Measurements from ENCODE around the gene OVOL1.

The OVOL1 gene

GRCh38 chr11:65778431-65778900 is 8.4 kb upstream of the OVOL1 start:
- no peak for DNase-seq

- no peak for DNase-seq
Observed at GRCh38 chr11:65778901-65779668, 7.8 kb upstream of the OVOL1 start.

DNA sequence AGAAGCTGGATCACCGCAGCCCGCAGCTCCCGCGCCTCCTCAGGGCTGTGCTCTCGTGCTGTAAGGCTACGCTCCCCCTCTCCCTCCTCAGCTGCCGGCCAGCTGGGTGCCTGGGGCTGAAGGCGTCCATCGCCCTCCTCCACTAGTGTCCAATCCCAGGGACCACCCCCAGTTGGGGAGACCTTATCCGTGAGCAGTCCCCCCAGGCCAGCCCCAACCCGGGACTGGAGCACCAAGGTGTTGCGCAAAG is 7.3 kb upstream of the OVOL1 start:
- no peak for DNase-seq

DNA sequence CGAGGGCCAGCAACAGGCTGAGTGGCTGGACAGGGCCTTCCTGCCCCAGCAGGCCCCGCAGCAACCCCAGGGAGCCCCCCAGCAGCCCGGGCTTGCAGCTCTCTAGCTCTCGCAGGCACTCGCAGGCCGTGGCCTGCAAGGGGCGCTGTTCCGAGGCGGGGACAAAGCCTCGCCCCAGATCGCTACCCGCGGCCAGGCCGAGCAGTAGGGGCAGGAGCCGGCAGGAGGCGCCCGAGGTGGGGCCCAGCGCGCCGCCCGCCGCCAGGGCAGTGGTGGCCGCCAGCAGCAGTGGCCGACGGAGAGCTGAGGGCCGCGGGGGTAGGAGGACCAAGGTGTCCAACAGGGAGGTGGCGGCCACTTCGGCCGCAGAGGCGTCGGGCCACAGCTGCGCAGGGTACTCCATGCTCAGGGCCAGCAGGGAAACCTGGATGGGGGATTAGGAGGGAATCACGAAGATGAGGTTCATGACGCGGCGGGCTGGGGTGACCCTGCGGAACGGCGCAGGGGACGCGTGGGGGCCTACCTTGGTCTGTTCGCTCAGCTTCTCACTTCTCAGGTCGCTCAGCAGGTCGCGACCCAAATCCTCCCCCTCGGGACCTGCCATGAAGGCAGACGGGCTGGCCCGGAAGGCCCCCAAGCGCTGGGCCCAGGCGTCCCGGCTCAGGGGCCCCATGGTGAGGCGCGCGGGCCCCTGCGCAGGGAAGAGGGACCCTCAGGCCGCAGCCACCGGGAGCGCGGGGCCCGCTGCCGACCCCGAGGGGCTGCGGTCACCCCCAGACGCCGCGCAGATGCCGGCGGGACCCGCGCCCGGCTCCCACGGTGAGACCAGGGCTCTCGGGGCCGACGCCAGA is 6.7 kb upstream of the OVOL1 start:
- DNase-seq: peak; percentile 53

DNA sequence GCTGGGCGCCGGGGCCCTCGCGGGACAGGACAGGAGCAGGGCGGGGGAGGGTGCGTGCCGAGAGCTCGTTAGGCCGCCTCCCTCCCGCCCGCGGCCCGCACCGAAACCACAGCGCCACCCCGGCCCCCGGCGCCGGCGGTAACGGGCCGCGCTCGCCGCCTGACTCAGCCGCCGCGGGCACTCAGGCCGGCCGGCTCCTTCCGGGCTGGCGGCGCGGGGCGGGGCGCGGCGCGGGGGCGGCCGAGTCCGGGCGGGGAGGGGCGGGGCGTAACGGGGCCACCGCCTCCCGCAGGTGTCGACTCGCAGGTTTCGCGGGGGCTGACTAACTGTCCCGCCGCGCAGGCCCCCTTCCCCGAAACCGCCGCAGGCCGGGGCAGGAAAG is 6.1 kb upstream of the OVOL1 start, which contains the start of gene AP5B1:
Gene AP5B1, minus strand, starts transcription at position 207 of the 382 bp plus-strand sequence. CDS start 385 bp downstream, outside the sequence.
- DNase-seq: no peak

- DNase-seq: no peak
Observed at GRCh38 chr11:65781152-65781961, 5.5 kb upstream of the OVOL1 start.

- DNase-seq: no peak
Observed at GRCh38 chr11:65781962-65782815, 4.7 kb upstream of the OVOL1 start.

- no peak for DNase-seq
Observed at GRCh38 chr11:65782816-65783228, 4.0 kb upstream of the OVOL1 start.

GRCh38 chr11:65785319-65786007 is 1.4 kb upstream of the OVOL1 start:
- DNase-seq: no peak

DNA sequence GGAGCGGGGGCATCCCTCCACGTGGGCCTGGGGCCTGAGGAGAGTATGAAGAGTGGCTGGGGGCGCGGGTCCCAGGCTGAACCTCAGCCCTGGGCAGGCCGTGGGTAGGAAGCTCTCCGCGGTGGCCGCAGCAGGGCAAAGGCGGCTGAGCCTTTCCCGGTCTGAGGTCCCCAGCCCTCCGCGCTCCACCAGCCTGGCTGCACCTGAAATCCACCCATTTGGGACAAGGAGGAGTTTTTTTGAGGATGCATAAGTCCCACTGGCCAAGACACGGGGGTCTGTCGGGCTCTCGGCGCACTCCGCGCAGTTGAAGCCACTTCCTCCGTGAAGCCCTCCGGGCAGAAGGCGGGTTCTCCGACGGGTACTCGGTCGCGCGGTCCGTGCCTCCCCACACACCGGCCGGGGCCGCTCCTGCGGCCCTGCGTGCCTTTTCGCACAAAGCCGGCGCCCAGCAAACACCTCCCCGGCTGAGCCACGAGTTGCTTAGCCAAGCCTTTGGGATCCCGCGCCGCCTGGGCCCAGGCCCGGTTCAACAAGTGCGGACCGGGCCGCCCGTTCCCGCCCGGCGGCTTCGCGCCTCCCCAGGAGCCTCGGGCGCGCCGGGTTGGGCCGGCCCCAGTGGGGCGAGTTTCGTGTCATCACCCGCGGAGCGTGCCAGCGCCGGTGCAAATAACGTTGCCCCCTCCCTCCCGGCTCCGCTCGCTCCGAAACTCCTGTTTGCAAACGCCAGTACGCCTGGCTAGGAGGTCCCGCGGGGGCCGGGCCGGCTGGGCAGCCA is 666 bp upstream of the OVOL1 start:
- DNase-seq: no peak

- no peak for DNase-seq
Observed at GRCh38 chr11:65787649-65788622, 1.1 kb downstream of the OVOL1 start.

DNA sequence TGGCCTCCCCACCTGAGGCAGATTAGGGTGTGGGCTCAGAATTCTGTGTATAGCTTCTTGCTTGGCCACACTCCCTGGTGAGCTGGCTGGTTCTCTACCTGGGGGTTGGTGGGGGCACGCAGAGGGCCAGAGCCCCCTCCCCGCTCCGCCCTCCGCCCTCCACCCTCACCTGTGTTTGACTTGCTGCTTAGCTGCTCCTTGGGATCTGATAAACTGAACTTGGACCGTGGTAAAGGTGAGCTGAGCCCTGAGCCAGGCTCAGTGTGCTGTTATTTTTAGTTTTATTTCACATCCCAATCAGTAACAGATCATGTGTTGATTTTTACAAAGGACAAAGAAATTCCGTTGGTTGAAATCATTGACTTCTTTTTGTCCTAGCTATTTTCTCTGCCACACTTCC is 2.0 kb downstream of the OVOL1 start:
- DNase-seq: no peak

DNA sequence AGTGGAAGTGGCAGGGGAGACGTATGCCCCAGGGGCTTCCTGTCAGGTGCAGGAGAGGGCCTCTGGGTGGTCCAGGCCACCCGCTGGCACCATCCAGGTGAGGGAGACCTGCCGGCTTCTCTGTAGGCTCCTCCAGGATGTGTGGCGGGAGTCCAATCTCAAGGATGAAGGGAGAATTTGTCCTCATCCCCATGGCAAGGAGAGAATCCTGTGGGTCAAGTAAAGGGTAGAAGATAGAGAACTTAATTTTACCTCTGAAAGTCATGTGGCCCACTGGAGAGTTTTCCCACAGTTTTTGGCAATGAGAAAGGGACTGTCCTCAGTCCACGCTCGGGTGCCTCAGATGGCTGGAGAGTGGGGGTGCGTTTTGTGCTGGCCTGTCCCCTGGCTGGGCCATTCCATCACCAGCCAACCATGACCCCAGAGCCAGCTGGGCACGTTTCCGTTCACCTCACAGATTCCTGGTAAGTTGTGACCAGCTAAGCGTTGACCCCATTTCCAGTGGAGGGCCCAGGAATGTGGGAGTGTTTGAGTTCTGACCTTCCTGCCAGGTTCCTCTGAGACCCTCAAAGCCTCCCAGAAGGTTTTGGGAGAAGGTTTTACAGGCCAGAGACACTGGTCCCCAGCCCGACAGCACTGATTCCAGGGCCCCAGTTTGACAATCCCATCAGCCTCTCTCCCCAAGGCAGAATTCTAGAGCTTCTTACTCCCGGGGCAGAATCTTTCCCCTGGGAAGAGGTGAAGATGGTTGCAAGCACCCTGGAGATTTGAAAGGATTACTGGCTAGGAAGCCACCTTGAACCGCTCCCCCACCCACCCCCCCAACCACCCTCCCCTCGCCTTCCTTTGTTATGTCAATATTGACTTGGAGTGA is 2.6 kb downstream of the OVOL1 start:
- DNase-seq: no peak

- no peak for DNase-seq
Observed at GRCh38 chr11:65790104-65790901, 3.4 kb downstream of the OVOL1 start.

DNA sequence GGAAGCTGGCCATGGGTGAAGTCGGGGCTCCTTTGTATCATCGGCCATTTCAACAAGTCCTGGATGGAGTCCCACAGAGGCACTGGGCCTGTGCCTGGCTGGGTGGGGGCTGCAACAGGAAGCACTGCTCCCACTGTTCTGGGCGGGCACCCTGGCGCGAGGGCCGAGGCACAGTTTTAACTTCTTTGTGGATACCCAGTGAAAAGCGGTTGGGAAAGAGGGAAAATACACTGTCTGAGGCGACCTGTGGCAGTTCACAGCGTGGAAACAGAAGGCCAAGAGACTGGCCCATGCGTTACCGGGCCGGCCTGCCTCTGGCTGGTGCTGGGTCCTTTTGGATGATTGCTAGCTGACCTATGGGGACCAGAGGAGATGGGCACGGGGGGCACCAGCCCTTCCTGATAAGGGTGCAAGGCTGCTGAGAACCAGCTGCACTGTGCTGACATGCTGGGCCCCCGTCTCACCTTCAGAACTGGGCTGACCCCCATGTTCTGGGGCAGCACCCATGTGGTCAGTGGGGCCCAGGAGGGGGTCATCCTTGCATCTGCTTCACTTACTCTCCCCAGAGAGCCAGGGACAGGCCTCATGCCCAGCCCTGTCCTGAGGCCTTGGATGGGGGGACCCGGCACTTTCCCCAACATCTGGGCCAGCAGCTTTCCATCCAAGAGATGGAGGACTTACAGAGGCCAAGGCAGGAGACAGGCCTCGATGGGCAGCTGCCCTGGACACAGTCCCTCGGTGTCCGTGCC is 4.2 kb downstream of the OVOL1 start:
- no peak for DNase-seq

DNA sequence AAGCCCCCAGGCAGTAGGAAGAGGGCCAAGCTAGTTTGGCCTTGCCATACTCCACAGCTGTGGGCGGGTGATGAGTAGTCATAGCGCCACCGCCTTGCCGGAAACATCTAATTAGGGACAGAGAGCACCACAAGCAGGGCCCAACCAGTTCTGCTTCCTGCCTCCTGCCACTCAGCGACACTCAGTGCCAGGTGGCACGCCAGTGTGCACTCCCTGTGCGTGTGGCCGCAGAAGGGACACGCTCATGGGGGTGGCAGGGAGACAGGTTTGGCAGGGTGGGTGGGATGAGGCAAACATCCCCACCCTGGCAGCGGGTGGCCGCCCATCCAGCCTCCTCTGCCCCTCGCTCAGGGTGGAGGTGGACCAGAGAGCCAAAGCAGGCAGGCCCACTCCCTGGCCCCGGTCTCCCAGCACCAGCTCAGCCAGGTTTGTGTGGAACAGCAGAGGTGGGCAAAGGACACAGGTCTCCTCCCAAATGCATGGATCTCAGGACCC is 4.9 kb downstream of the OVOL1 start:
- no peak for DNase-seq

- DNase-seq: no peak
Observed at GRCh38 chr11:65792456-65792855, 5.6 kb downstream of the OVOL1 start.
